ENCODE results near the gene ABCB9. TPM values are rescaled to one million over a fixed set of nuclear protein-coding genes. Genes with fewer than 3 reads are reported as not detected.

Gene ABCB9
- total RNA-seq, 1 experiment from 2014 or later: 4.6 TPM

GRCh38 chr12:122929148-122929538, 37.1 kb downstream of the ABCB9 start:
- Histone ChIP-seq H3K27ac (ENCODE audit: insufficient read length, low read depth, low read length) (no peak overlapping the region), H3K18ac (ENCODE audit: insufficient read length, low read depth, low read length) (no peak overlapping the region), H3K56ac (ENCODE audit: insufficient read length, low read depth, low read length) (no peak overlapping the region), H3K9me3 (ENCODE audit: control insufficient read depth, low read depth, low read length) (no peaks in the 10 kb centered on the region), H2AFZ (ENCODE audit: low read length) (no peak overlapping the region), H3K79me1 (ENCODE audit: insufficient read depth, low read depth, low read length, poor library complexity, severe bottlenecking) (no peaks in the 10 kb centered on the region), H4K8ac (replicated peaks; ENCODE audit: insufficient read length, low read depth, low read length) (no peak overlapping the region), H3K4ac (ENCODE audit: low read depth, low read length) (no peak overlapping the region), H2BK12ac (ENCODE audit: insufficient read length, low read depth, low read length) (no peak overlapping the region), H2BK5ac (ENCODE audit: insufficient read length, low read length) (no peak overlapping the region), H3K4me1 (ENCODE audit: insufficient read depth, low read length) (no peaks in the 10 kb centered on the region), H2BK15ac (ENCODE audit: low read depth, low read length) (no peak overlapping the region), H2BK20ac (ENCODE audit: low read depth, low read length, poor library complexity, severe bottlenecking) (no peak overlapping the region), H2BK120ac (ENCODE audit: low read depth, low read length, poor library complexity, severe bottlenecking) (no peak overlapping the region), H4K91ac (ENCODE audit: insufficient read length, low read depth, low read length) (no peak overlapping the region), H3T11ph (ENCODE audit: low read length) (no peak overlapping the region), H3K23me2 (ENCODE audit: insufficient read length, low read depth, low read length, poor library complexity, severe bottlenecking) (no peaks in the 10 kb centered on the region), H3K27me3 (ENCODE audit: insufficient read depth, low read length) (no peaks in the 10 kb centered on the region; the same call in 1 of the 2 replicates), H4K20me1 (ENCODE audit: control insufficient read depth, insufficient read depth, insufficient read length) (no peaks in the 10 kb centered on the region), H3K9ac (ENCODE audit: extremely low read depth, insufficient read length, low read length) (no peak overlapping the region), H3K4me2 (ENCODE audit: insufficient read depth, insufficient read length, low read length) (no peak overlapping the region), H3K14ac (ENCODE audit: insufficient read depth, low read length) (no peak overlapping the region), H3K79me2 (ENCODE audit: insufficient read depth, low read length) (no peaks in the 10 kb centered on the region), H4K5ac (ENCODE audit: insufficient read length, low read depth, low read length) (no peak overlapping the region), H2AK5ac (ENCODE audit: insufficient read length, low read length) (no peak overlapping the region), H3K23ac (ENCODE audit: insufficient read length, low read depth, low read length) (no peak overlapping the region)
- Mint-ChIP-seq H3K4me3 (no peak overlapping the region), H3K36me3 (ENCODE audit: insufficient read depth in 1 of 3, low read depth in 3 of 3) (peaks cover 0 to 1% (median 0%) of the 10 kb centered on the region in 3 experiments; a peak in 1 of 7 replicates), H3K4me1 (peaks cover 3 to 6% of the 10 kb centered on the region in 2 experiments; a peak in 3 of 4 replicates), H3K27me3 (ENCODE audit: low read depth) (peaks cover 28% of the 10 kb centered on the region), H3K27ac (no peak overlapping the region), H3K9me3 (no peaks in the 10 kb centered on the region)
- no peak for DNase-seq
- WGBS (ENCODE audit: extremely low coverage, insufficient read length, low lambda C conversion rate): no CpG with 5 or more reads among the region's 14 CpGs
- TF ChIP-seq, protein P1, sequence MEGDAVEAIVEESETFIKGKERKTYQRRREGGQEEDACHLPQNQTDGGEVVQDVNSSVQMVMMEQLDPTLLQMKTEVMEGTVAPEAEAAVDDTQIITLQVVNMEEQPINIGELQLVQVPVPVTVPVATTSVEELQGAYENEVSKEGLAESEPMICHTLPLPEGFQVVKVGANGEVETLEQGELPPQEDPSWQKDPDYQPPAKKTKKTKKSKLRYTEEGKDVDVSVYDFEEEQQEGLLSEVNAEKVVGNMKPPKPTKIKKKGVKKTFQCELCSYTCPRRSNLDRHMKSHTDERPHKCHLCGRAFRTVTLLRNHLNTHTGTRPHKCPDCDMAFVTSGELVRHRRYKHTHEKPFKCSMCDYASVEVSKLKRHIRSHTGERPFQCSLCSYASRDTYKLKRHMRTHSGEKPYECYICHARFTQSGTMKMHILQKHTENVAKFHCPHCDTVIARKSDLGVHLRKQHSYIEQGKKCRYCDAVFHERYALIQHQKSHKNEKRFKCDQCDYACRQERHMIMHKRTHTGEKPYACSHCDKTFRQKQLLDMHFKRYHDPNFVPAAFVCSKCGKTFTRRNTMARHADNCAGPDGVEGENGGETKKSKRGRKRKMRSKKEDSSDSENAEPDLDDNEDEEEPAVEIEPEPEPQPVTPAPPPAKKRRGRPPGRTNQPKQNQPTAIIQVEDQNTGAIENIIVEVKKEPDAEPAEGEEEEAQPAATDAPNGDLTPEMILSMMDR (conservative IDR thresholded peaks at IDR 0.05): no peak
